WTC11 (cell line): ENCODE results near the gene PRR5. TPM values are rescaled to one million over a fixed set of nuclear protein-coding genes. Genes with fewer than 3 reads are reported as not detected.

ENCODE experiments used
- ATAC-seq: fragments of 200-7000 bp; cut with Tn5 transposase; 2 replicates; pipeline ENCODE4 v1.10.0; 2021; ENCODE audit warnings: mild to moderate bottlenecking, moderate library complexity
- CTCF ChIA-PET: fragments of 300-600 bp; sonication (Branson Sonifier 250); formaldehyde crosslinking; loops from one replicate; lab custom pipeline; 2021; ENCODE audit warnings: antibody characterized with exemption; lab: Charles Lee
- POLR2A ChIA-PET: fragments of 350-600 bp; sonication (Branson Sonifier 250); formaldehyde crosslinking; loops from one replicate; lab custom pipeline; 2021; ENCODE audit warnings: antibody characterized with exemption; lab: Charles Lee
- DNase-seq: peaks from one replicate; pipeline ENCODE4 v3.0.0; 2021; ENCODE audit warnings: low spot score
- H3K27ac Mint-ChIP-seq: 2 replicates; pipeline ENCODE4 v1.8.0; 2021; ENCODE audit warnings: mixed read lengths
- H3K27me3 Mint-ChIP-seq: 2 replicates; pipeline ENCODE4 v1.8.0; 2021; ENCODE audit warnings: low read depth, mild to moderate bottlenecking, moderate library complexity, mixed read lengths
- H3K36me3 Mint-ChIP-seq: 2 replicates; pipeline ENCODE4 v1.8.0; 2021; ENCODE audit warnings: mixed read lengths
- H3K4me1 Mint-ChIP-seq: 2 replicates; pipeline ENCODE4 v1.8.0; 2022; ENCODE audit warnings: mixed read lengths
- H3K4me3 Mint-ChIP-seq: 2 replicates; pipeline ENCODE4 v1.8.0; 2021; ENCODE audit warnings: mild to moderate bottlenecking, moderate library complexity, mixed read lengths
- H3K9me3 Mint-ChIP-seq: 2 replicates; pipeline ENCODE4 v1.8.0; 2021; ENCODE audit warnings: mixed read lengths
- ATF2 ChIP-seq: sonication (generic); formaldehyde crosslinking; IDR thresholded peaks from 2 replicates; pipeline ENCODE4 v1.8.1; 2022; ENCODE audit warnings: low read depth, missing genetic modification reagents, borderline replicate concordance
- CDX4 ChIP-seq: fragments of 250-450 bp; sonication (Bioruptor Pico); IDR thresholded peaks from 2 replicates; pipeline ENCODE4 v1.9.0; 2021; ENCODE audit warnings: moderate library complexity, mild to moderate bottlenecking, inconsistent platforms, borderline replicate concordance
- CREB1 ChIP-seq: sonication (generic); formaldehyde crosslinking; IDR thresholded peaks from 2 replicates; pipeline ENCODE4 v1.8.0; 2023; ENCODE audit warnings: mild to moderate bottlenecking, missing genetic modification reagents
- EMX1 ChIP-seq: fragments of 250-450 bp; sonication (Bioruptor Pico); IDR thresholded peaks from 2 replicates; pipeline ENCODE4 v1.8.0; 2021; ENCODE audit warnings: mild to moderate bottlenecking
- GRHL2 ChIP-seq: fragments of 250-450 bp; sonication (Bioruptor Pico); IDR thresholded peaks from 2 replicates; pipeline ENCODE4 v1.8.0; 2022; ENCODE audit warnings: mild to moderate bottlenecking, moderate library complexity; ENCODE audit not compliant: insufficient replicate concordance, severe bottlenecking
- GTF2I ChIP-seq: fragments of 250-450 bp; sonication (Bioruptor Pico); conservative IDR thresholded peaks from 2 replicates; pipeline ENCODE4 v1.4.0; 2021; ENCODE audit warnings: mild to moderate bottlenecking
- HMGA2 ChIP-seq: fragments of 250-450 bp; sonication (Bioruptor Pico); IDR thresholded peaks from 2 replicates; pipeline ENCODE4 v1.4.0; 2021; ENCODE audit warnings: mild to moderate bottlenecking, moderate library complexity
- MYBL2 ChIP-seq: sonication (generic); formaldehyde crosslinking; IDR thresholded peaks from 2 replicates; pipeline ENCODE4 v1.8.1; 2023; ENCODE audit warnings: mild to moderate bottlenecking, moderate library complexity, missing genetic modification reagents
- NR2C2 ChIP-seq: sonication (generic); formaldehyde crosslinking; IDR thresholded peaks from 2 replicates; pipeline ENCODE4 v1.8.0; 2022; ENCODE audit warnings: mild to moderate bottlenecking, missing genetic modification reagents
- SP1 ChIP-seq: sonication (generic); formaldehyde crosslinking; conservative IDR thresholded peaks from 2 replicates; pipeline ENCODE4 v1.8.1; 2022; ENCODE audit warnings: missing genetic modification reagents
- STAT6 ChIP-seq: sonication (generic); formaldehyde crosslinking; conservative IDR thresholded peaks from 2 replicates; pipeline ENCODE4 v1.8.1; 2023; ENCODE audit warnings: mild to moderate bottlenecking, low read depth, missing genetic modification reagents, moderate library complexity
- TEAD4 ChIP-seq: sonication (generic); formaldehyde crosslinking; IDR thresholded peaks from 2 replicates; pipeline ENCODE4 v1.8.0; 2022; ENCODE audit warnings: mild to moderate bottlenecking, missing genetic modification reagents
- TP53 ChIP-seq: sonication (generic); formaldehyde crosslinking; IDR thresholded peaks from 2 replicates; pipeline ENCODE4 v1.8.1; 2023; ENCODE audit warnings: mild to moderate bottlenecking, missing genetic modification reagents
- ZBTB43 ChIP-seq: sonication (generic); formaldehyde crosslinking; IDR thresholded peaks from 2 replicates; pipeline ENCODE4 v1.8.1; 2023; ENCODE audit warnings: mild to moderate bottlenecking, missing genetic modification reagents
- ZNF121 ChIP-seq: sonication (generic); formaldehyde crosslinking; IDR thresholded peaks from 2 replicates; pipeline ENCODE4 v1.8.0; 2023; ENCODE audit warnings: missing genetic modification reagents
- ZNF263 ChIP-seq: sonication (generic); formaldehyde crosslinking; IDR thresholded peaks from 2 replicates; pipeline ENCODE4 v1.8.1; 2022; ENCODE audit warnings: low read depth, mild to moderate bottlenecking, moderate library complexity, missing genetic modification reagents
- ZNF317 ChIP-seq: sonication (generic); formaldehyde crosslinking; IDR thresholded peaks from 2 replicates; pipeline ENCODE4 v1.8.1; 2023; ENCODE audit warnings: low read depth, mild to moderate bottlenecking, moderate library complexity, missing genetic modification reagents, borderline replicate concordance
- ZNF416 ChIP-seq: fragments of 250-450 bp; sonication (Bioruptor Pico); IDR thresholded peaks from 2 replicates; pipeline ENCODE4 v1.9.0; 2021; ENCODE audit warnings: mild to moderate bottlenecking, inconsistent platforms
- ZNF671 ChIP-seq: fragments of 250-450 bp; sonication (Bioruptor Pico); IDR thresholded peaks from 2 replicates; pipeline ENCODE4 v1.8.0; 2021; ENCODE audit warnings: mild to moderate bottlenecking
- ZSCAN18 ChIP-seq: fragments of 250-450 bp; sonication (Bioruptor Pico); IDR thresholded peaks from 2 replicates; pipeline ENCODE4 v2.1.2; 2022; ENCODE audit warnings: mild to moderate bottlenecking, moderate library complexity
- total RNA-seq: library from RNA; stranded (reverse); gene quantifications from 3 replicates; pipeline ENCODE4 v1.2.3, GENCODE V29; 2021

PRR5 gene
- total RNA-seq, 1 experiment from 2014 or later = 15.6 TPM

- POLR2A ChIA-PET = no interaction called here
- no peak for ATAC-seq
These were observed 21.8 kb downstream of the PRR5 start for GRCh38 chr22:44723801-44724200.

More at GRCh38 chr22:44723801-44724200, 21.8 kb downstream of the PRR5 start:
- H3K36me3 Mint-ChIP-seq = no peaks in the 10 kb centered on the region
- H3K4me1 Mint-ChIP-seq = peaks cover 8% of the 10 kb centered on the region
- H3K27ac Mint-ChIP-seq = no peak overlapping the region
- TF ChIP-seq GRHL2 (CRISPR knock-in tag) (no peak), ZNF671 (CRISPR knock-in tag) (no peak), ZBTB43 (no peak), STAT6 (CRISPR knock-in tag) (no peak), ZNF121 (no peak), TP53 (CRISPR knock-in tag) (no peak), ATF2 (no peak), ZNF317 (no peak), GTF2I (CRISPR knock-in tag) (no peak), HMGA2 (no peak), SP1 (CRISPR knock-in tag) (no peak), CDX4 (CRISPR knock-in tag) (no peak), ZNF416 (CRISPR knock-in tag) (no peak), TEAD4 (CRISPR knock-in tag) (no peak), NR2C2 (CRISPR knock-in tag) (no peak), CREB1 (CRISPR knock-in tag) (no peak), MYBL2 (CRISPR knock-in tag) (no peak), ZNF263 (CRISPR knock-in tag) (no peak), EMX1 (CRISPR knock-in tag) (no peak), ZSCAN18 (CRISPR knock-in tag) (no peak)
- H3K4me3 Mint-ChIP-seq = no peak overlapping the region
- no peaks in the 10 kb centered on the region for H3K9me3 Mint-ChIP-seq
- CTCF ChIA-PET = interaction anchor here (1.1 to 1.6 kb wide), 3 partner anchors 11 to 15 kb away, joined by 3 to 4 read pairs (median 3); no protein-coding TSS in a partner anchor
- no peaks in the 10 kb centered on the region for H3K27me3 Mint-ChIP-seq
- DNase-seq = no peak
